ENCODE data around the gene FAM171A1.
"Not testable (repeated sequence)": the region's sequence is repeated elsewhere in the genome, so short reads cannot be mapped to it uniquely, and the experiment has no call there.

FAM171A1 gene

GRCh38 chr10:15341502-15342128, 29.5 kb downstream of the FAM171A1 start:
- no peak for DNase-seq

GRCh38 chr10:15339892-15340291, 31.2 kb downstream of the FAM171A1 start:
- DNase-seq = no peak

- DNase-seq = not testable (repeated sequence)
Measured at GRCh38 chr10:15337441-15337923, 33.6 kb downstream of the FAM171A1 start.

GRCh38 chr10:15336211-15336610, 34.9 kb downstream of the FAM171A1 start:
- no peak for DNase-seq

GRCh38 chr10:15335508-15335907, 35.6 kb downstream of the FAM171A1 start:
- DNase-seq = no peak

- DNase-seq = no peak
Measured at GRCh38 chr10:15334650-15335323, 36.3 kb downstream of the FAM171A1 start.

GRCh38 chr10:15333909-15334649, 37.0 kb downstream of the FAM171A1 start:
- DNase-seq = no peak

- DNase-seq = not testable (repeated sequence)
Measured at GRCh38 chr10:15333181-15333580, 37.9 kb downstream of the FAM171A1 start.

GRCh38 chr10:15331461-15331860, 39.6 kb downstream of the FAM171A1 start:
- DNase-seq = no peak

GRCh38 chr10:15329437-15329836, 41.7 kb downstream of the FAM171A1 start:
- no peak for DNase-seq

- DNase-seq = no peak
Measured at GRCh38 chr10:15325944-15326284, 45.2 kb downstream of the FAM171A1 start.

- DNase-seq = no peak
Measured at GRCh38 chr10:15325243-15325943, 45.7 kb downstream of the FAM171A1 start.

GRCh38 chr10:15324611-15325010, 46.5 kb downstream of the FAM171A1 start:
- DNase-seq = no peak

GRCh38 chr10:15324113-15324512, 47.0 kb downstream of the FAM171A1 start:
- no peak for DNase-seq

GRCh38 chr10:15322356-15322755, 48.7 kb downstream of the FAM171A1 start:
- DNase-seq = no peak

- no peak for DNase-seq
Measured at GRCh38 chr10:15321431-15322341, 49.4 kb downstream of the FAM171A1 start.

GRCh38 chr10:15320522-15321203, 50.4 kb downstream of the FAM171A1 start:
- DNase-seq = no peak

GRCh38 chr10:15320118-15320517, 51.0 kb downstream of the FAM171A1 start:
- DNase-seq = no peak

- no peak for DNase-seq
Measured at GRCh38 chr10:15316871-15317464, 54.1 kb downstream of the FAM171A1 start.

GRCh38 chr10:15316145-15316544, 54.9 kb downstream of the FAM171A1 start:
- no peak for DNase-seq

- no peak for DNase-seq
Measured at GRCh38 chr10:15315286-15315685, 55.8 kb downstream of the FAM171A1 start.
